ENCODE measurements around the gene PCDHGA7. TPM values are rescaled to one million over a fixed set of nuclear protein-coding genes. Genes with fewer than 3 reads are reported as not detected.
"Not testable (repeated sequence)": the region's sequence is repeated elsewhere in the genome, so short reads cannot be mapped to it uniquely, and the experiment has no call there.

The PCDHGA7 gene
- total RNA-seq, 1 experiment from 2014 or later: 0.43 TPM

DNA sequence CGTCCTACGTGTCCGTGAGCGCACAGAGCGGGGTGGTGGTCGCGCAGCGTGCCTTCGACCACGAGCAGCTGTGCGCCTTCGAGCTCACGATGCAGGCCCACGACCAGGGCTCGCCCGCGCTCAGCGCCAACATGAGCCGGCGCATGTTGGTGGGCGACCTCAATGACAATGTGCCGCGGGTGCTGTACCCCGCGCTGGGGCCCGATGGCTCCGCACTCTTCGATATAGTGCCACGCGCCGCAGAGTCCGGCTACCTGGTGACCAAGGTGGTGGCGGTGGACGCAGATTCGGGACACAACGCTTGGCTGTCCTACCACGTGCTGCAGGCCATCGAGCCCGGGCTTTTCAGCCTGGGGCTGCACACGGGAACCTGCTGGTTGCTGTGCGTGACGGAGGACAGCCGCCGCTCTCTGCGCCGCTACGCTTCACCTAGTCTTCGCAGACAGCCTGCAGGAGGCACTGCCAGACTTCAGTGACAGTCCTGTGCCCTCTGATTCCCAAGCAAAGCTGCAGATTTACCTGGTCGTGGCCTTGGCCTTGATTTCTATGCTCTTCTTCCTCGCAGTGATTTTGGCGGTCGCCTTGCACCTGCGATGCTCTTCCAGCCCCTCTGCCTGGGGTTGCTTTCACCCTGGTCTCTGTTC, 45.4 kb downstream of the PCDHGA7 start:
- Mint-ChIP-seq H3K4me1 (ENCODE audit: low read depth, unreplicated experiment) (no peaks in the 10 kb centered on the region), H3K4me3 (ENCODE audit: unreplicated experiment) (no peak overlapping the region), H3K9me3 (ENCODE audit: unreplicated experiment) (peaks cover 30% of the 10 kb centered on the region), H3K27me3 (ENCODE audit: insufficient read depth, unreplicated experiment) (no peaks in the 10 kb centered on the region), H3K36me3 (ENCODE audit: insufficient read depth, unreplicated experiment) (peaks cover 2% of the 10 kb centered on the region), H3K27ac (ENCODE audit: unreplicated experiment) (no peak overlapping the region)
- H3K9me3 ChIP-seq: peaks cover 10% of the 10 kb centered on the region; the same call in 1 of the 2 replicates
- ChIA-PET POLR2A (no interaction called here), CTCF (interaction anchor here (0.6 kb wide), 1 partner anchor 587 kb away, joined by 3 read pairs; no protein-coding TSS in a partner anchor)
- no peaks in the 10 kb centered on the region for H3K4me1 ChIP-seq
- DNase-seq: no peak
- no peaks in the 10 kb centered on the region for H3K27me3 ChIP-seq (replicated peaks; ENCODE audit: control insufficient read depth, insufficient read depth, low read length)
- TF ChIP-seq, protein P1, sequence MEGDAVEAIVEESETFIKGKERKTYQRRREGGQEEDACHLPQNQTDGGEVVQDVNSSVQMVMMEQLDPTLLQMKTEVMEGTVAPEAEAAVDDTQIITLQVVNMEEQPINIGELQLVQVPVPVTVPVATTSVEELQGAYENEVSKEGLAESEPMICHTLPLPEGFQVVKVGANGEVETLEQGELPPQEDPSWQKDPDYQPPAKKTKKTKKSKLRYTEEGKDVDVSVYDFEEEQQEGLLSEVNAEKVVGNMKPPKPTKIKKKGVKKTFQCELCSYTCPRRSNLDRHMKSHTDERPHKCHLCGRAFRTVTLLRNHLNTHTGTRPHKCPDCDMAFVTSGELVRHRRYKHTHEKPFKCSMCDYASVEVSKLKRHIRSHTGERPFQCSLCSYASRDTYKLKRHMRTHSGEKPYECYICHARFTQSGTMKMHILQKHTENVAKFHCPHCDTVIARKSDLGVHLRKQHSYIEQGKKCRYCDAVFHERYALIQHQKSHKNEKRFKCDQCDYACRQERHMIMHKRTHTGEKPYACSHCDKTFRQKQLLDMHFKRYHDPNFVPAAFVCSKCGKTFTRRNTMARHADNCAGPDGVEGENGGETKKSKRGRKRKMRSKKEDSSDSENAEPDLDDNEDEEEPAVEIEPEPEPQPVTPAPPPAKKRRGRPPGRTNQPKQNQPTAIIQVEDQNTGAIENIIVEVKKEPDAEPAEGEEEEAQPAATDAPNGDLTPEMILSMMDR (IDR thresholded peaks at IDR 0.05; ENCODE audit: insufficient read depth in 1 of 2, low read depth in 1 of 2, low read length in 1 of 2, severe bottlenecking in 1 of 2, unreplicated experiment in 1 of 2): no peak
- H3K36me3 ChIP-seq (ENCODE audit: control insufficient read depth, insufficient read depth, low read length): no peaks in the 10 kb centered on the region
- no peak overlapping the region for H3K4me3 ChIP-seq (ENCODE audit: low read depth, low read length)
- intact Hi-C loops (cut with micrococcal nuclease; ENCODE audit: unreplicated experiment): no loop called here
- BruUV-seq (replicated peaks): no TSS peak

DNA sequence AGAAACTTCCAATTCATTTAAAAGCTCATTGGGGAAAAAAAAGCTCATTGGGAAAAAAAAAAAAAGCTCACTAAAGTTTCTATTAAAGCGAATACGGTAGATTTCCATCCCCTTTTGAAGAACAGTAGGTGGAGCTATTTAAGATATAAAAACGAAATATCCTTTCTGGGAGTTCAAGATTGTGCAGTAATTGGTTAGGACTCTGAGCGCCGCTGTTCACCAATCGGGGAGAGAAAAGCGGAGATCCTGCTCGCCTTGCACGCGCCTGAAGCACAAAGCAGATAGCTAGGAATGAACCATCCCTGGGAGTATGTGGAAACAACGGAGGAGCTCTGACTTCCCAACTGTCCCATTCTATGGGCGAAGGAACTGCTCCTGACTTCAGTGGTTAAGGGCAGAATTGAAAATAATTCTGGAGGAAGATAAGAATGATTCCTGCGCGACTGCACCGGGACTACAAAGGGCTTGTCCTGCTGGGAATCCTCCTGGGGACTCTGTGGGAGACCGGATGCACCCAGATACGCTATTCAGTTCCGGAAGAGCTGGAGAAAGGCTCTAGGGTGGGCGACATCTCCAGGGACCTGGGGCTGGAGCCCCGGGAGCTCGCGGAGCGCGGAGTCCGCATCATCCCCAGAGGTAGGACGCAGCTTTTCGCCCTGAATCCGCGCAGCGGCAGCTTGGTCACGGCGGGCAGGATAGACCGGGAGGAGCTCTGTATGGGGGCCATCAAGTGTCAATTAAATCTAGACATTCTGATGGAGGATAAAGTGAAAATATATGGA, 48.0 kb downstream of the PCDHGA7 start, which contains the start of gene PCDHGA12:
Gene PCDHGA12 (plus strand): TSS at position 176 of the 782 bp plus-strand sequence. CDS start 253 bp downstream, at position 429.
- Mint-ChIP-seq H3K27me3 (ENCODE audit: insufficient read depth, unreplicated experiment) (no peaks in the 10 kb centered on the region), H3K4me3 (ENCODE audit: unreplicated experiment) (no peak within 1 kb of the TSS), H3K27ac (ENCODE audit: unreplicated experiment) (no peak within 1 kb of the TSS), H3K4me1 (ENCODE audit: low read depth, unreplicated experiment) (no peaks in the 10 kb centered on the region), H3K36me3 (ENCODE audit: insufficient read depth, unreplicated experiment) (peaks cover 7% of the 10 kb centered on the region), H3K9me3 (ENCODE audit: unreplicated experiment) (peaks cover 48% of the 10 kb centered on the region)
- ChIA-PET CTCF (interaction anchor here (0.6 kb wide), 1 partner anchor 44 kb away, joined by 3 read pairs; no protein-coding TSS in a partner anchor), POLR2A (interaction anchor here (0.7 kb wide), 1 partner anchor 1261 kb away, joined by 3 read pairs; no protein-coding TSS in a partner anchor)
- DNase-seq: no peak
- TF ChIP-seq, protein P1 (IDR thresholded peaks at IDR 0.05; ENCODE audit: insufficient read depth in 1 of 2, low read depth in 1 of 2, low read length in 1 of 2, severe bottlenecking in 1 of 2, unreplicated experiment in 1 of 2): no peak
- Histone ChIP-seq H3K4me3 (ENCODE audit: low read depth, low read length) (no peak within 1 kb of the TSS), H3K9me3 (peaks cover 6% of the 10 kb centered on the region; the same call in 1 of the 2 replicates), H3K27me3 (replicated peaks; ENCODE audit: control insufficient read depth, insufficient read depth, low read length) (no peaks in the 10 kb centered on the region), H3K4me1 (no peaks in the 10 kb centered on the region), H3K36me3 (ENCODE audit: control insufficient read depth, insufficient read depth, low read length) (no peaks in the 10 kb centered on the region)
- no TSS peak for BruUV-seq (replicated peaks)
- intact Hi-C loops (cut with micrococcal nuclease; ENCODE audit: unreplicated experiment): no loop called here

DNA sequence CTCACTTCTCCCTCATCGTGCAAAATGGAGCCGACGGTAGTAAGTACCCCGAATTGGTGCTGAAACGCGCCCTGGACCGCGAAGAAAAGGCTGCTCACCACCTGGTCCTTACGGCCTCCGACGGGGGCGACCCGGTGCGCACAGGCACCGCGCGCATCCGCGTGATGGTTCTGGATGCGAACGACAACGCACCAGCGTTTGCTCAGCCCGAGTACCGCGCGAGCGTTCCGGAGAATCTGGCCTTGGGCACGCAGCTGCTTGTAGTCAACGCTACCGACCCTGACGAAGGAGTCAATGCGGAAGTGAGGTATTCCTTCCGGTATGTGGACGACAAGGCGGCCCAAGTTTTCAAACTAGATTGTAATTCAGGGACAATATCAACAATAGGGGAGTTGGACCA, 48.7 kb downstream of the PCDHGA7 start:
- CTCF ChIA-PET: no interaction called here
- no peaks in the 10 kb centered on the region for H3K4me1 Mint-ChIP-seq (ENCODE audit: low read depth, unreplicated experiment)
- no TSS peak for BruUV-seq (replicated peaks)
- intact Hi-C loops (cut with micrococcal nuclease; ENCODE audit: unreplicated experiment): no loop called here
- POLR2A ChIA-PET: interaction anchor here (0.7 kb wide), 1 partner anchor 1261 kb away, joined by 3 read pairs; no protein-coding TSS in a partner anchor
- no peak overlapping the region for H3K4me3 Mint-ChIP-seq (ENCODE audit: unreplicated experiment)
- Histone ChIP-seq H3K27me3 (replicated peaks; ENCODE audit: control insufficient read depth, insufficient read depth, low read length) (no peaks in the 10 kb centered on the region), H3K9me3 (peaks cover 6% of the 10 kb centered on the region; the same call in 1 of the 2 replicates), H3K4me1 (no peaks in the 10 kb centered on the region), H3K36me3 (ENCODE audit: control insufficient read depth, insufficient read depth, low read length) (no peaks in the 10 kb centered on the region), H3K4me3 (ENCODE audit: low read depth, low read length) (no peak overlapping the region)
- H3K9me3 Mint-ChIP-seq (ENCODE audit: unreplicated experiment): peaks cover 48% of the 10 kb centered on the region
- no peaks in the 10 kb centered on the region for H3K27me3 Mint-ChIP-seq (ENCODE audit: insufficient read depth, unreplicated experiment)
- peaks cover 7% of the 10 kb centered on the region for H3K36me3 Mint-ChIP-seq (ENCODE audit: insufficient read depth, unreplicated experiment)
- H3K27ac Mint-ChIP-seq (ENCODE audit: unreplicated experiment): no peak overlapping the region
- TF ChIP-seq, protein P1 (IDR thresholded peaks at IDR 0.05; ENCODE audit: insufficient read depth in 1 of 2, low read depth in 1 of 2, low read length in 1 of 2, severe bottlenecking in 1 of 2, unreplicated experiment in 1 of 2): no peak
- no peak for DNase-seq

DNA sequence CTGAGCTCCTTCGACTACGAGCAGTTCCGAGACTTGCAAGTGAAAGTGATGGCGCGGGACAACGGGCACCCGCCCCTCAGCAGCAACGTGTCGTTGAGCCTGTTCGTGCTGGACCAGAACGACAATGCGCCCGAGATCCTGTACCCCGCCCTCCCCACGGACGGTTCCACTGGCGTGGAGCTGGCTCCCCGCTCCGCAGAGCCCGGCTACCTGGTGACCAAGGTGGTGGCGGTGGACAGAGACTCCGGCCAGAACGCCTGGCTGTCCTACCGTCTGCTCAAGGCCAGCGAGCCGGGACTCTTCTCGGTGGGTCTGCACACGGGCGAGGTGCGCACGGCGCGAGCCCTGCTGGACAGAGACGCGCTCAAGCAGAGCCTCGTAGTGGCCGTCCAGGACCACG, 49.8 kb downstream of the PCDHGA7 start:
- POLR2A ChIA-PET; H3K4me1 Mint-ChIP-seq (ENCODE audit: low read depth, unreplicated experiment); H3K27me3 ChIP-seq (replicated peaks; ENCODE audit: control insufficient read depth, insufficient read depth, low read length); H3K4me3 Mint-ChIP-seq (ENCODE audit: unreplicated experiment); H3K27ac Mint-ChIP-seq (ENCODE audit: unreplicated experiment); CTCF ChIA-PET; H3K4me1 ChIP-seq; H3K36me3 ChIP-seq (ENCODE audit: control insufficient read depth, insufficient read depth, low read length); H3K9me3 ChIP-seq; DNase-seq; H3K4me3 ChIP-seq (ENCODE audit: low read depth, low read length); BruUV-seq (replicated peaks); H3K36me3 Mint-ChIP-seq (ENCODE audit: insufficient read depth, unreplicated experiment); H3K27me3 Mint-ChIP-seq (ENCODE audit: insufficient read depth, unreplicated experiment); intact Hi-C loops (cut with micrococcal nuclease; ENCODE audit: unreplicated experiment): not testable (repeated sequence)
- peaks cover 48% of the 10 kb centered on the region for H3K9me3 Mint-ChIP-seq (ENCODE audit: unreplicated experiment)

Data from Caco-2 (cell line).